ENCODE measurements around the gene C1orf115. TPM values are rescaled to one million over a fixed set of nuclear protein-coding genes. Genes with fewer than 3 reads are reported as not detected.

C1orf115 gene
- polyA plus RNA-seq, 10 donors = 9.1 to 14.7 (median 11.9) TPM

Other genes starting within 250 kb of the C1orf115 start
- gene MARK1, start 162.2 kb upstream of the C1orf115 start, polyA plus RNA-seq (ENCODE audit: insufficient read length in 10 of 10) = 10 to 100 TPM in 9 of 10 donors, 1 to 10 TPM in 1; 9.6 to 14.7 (median 12.6) TPM
- gene MTARC2, start 58.0 kb downstream of the C1orf115 start, polyA plus RNA-seq (ENCODE audit: insufficient read length in 10 of 10) = 10 to 100 TPM; 11.6 to 25.2 (median 16.8) TPM
- gene MTARC1, start 96.5 kb downstream of the C1orf115 start, polyA plus RNA-seq (ENCODE audit: insufficient read length in 10 of 10) = 10 to 100 TPM in 1 of 10 donors, 1 to 10 TPM in 9; 2.8 to 11.2 (median 5.9) TPM
- 10 to 100 TPM; 14.6 to 22.4 (median 18.0) TPM for gene HLX, start 189.1 kb downstream of the C1orf115 start, polyA plus RNA-seq (ENCODE audit: insufficient read length in 10 of 10)

All from muscle of back (tissue), 10 donors.